Measurements from ENCODE around the gene GADD45G.

The GADD45G gene

GRCh38 chr9:89577363-89577762 is 27.4 kb upstream of the GADD45G start:
- TF ChIP-seq, protein P1, sequence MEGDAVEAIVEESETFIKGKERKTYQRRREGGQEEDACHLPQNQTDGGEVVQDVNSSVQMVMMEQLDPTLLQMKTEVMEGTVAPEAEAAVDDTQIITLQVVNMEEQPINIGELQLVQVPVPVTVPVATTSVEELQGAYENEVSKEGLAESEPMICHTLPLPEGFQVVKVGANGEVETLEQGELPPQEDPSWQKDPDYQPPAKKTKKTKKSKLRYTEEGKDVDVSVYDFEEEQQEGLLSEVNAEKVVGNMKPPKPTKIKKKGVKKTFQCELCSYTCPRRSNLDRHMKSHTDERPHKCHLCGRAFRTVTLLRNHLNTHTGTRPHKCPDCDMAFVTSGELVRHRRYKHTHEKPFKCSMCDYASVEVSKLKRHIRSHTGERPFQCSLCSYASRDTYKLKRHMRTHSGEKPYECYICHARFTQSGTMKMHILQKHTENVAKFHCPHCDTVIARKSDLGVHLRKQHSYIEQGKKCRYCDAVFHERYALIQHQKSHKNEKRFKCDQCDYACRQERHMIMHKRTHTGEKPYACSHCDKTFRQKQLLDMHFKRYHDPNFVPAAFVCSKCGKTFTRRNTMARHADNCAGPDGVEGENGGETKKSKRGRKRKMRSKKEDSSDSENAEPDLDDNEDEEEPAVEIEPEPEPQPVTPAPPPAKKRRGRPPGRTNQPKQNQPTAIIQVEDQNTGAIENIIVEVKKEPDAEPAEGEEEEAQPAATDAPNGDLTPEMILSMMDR (IDR thresholded peaks at IDR 0.05; ENCODE audit: low read depth, low read length, missing control alignments), result no peak
- no peak overlapping the region for H3K4me3 ChIP-seq (ENCODE audit: low read depth, low read length)
- in situ Hi-C loops (cut with HindIII; ENCODE audit: low sequenced_read_pairs), result loop anchor here (10.0 kb wide), 1 partner anchor 807 kb away; no protein-coding TSS in a partner anchor
- no peak for DNase-seq (ENCODE audit: low read depth)

DNA sequence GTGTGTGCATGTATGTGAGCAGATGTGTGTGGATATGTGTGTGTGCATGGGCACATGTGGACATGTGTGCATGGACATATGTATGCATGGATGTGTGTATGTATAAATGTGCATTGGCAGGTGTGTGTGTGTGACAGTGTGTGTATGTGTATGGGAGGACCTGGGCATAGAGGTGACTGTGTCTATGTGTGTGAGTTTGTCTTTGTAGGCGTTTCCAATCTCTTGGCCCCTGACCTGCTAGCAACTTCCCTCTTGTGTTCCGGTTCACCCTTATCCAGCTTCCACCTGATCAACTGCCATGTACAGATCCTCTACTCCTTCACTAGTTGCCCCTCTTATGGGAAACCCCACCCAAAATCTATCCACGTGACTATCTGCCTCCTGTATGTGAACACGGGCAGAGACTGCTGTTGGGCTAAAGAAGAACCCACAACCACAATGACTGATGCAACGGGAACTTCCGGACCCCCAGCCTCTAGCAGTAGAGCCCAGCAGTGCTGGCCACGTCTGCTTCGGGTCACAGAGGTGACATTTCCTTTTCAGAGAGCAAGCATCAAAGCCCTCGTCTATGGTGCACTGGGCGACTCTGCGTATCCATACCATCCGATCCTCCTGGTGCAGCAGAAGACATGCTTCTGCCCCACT is 24.9 kb upstream of the GADD45G start:
- H3K4me3 ChIP-seq (ENCODE audit: low read depth, low read length), result no peak overlapping the region
- TF ChIP-seq, protein P1 (IDR thresholded peaks at IDR 0.05; ENCODE audit: low read depth, low read length, missing control alignments), result no peak
- in situ Hi-C loops (cut with HindIII; ENCODE audit: low sequenced_read_pairs), result loop anchor here (10.0 kb wide), 1 partner anchor 805 kb away; no protein-coding TSS in a partner anchor
- no peak for DNase-seq (ENCODE audit: low read depth)

- no peak overlapping the region for H3K4me3 ChIP-seq (ENCODE audit: low read depth, low read length)
- no peak for DNase-seq (ENCODE audit: low read depth)
- in situ Hi-C loops (cut with HindIII; ENCODE audit: low sequenced_read_pairs), result no loop called here
- TF ChIP-seq, protein P1 (IDR thresholded peaks at IDR 0.05; ENCODE audit: low read depth, low read length, missing control alignments), result no peak
These were observed 18.5 kb upstream of the GADD45G start for GRCh38 chr9:89586311-89586710.

DNA sequence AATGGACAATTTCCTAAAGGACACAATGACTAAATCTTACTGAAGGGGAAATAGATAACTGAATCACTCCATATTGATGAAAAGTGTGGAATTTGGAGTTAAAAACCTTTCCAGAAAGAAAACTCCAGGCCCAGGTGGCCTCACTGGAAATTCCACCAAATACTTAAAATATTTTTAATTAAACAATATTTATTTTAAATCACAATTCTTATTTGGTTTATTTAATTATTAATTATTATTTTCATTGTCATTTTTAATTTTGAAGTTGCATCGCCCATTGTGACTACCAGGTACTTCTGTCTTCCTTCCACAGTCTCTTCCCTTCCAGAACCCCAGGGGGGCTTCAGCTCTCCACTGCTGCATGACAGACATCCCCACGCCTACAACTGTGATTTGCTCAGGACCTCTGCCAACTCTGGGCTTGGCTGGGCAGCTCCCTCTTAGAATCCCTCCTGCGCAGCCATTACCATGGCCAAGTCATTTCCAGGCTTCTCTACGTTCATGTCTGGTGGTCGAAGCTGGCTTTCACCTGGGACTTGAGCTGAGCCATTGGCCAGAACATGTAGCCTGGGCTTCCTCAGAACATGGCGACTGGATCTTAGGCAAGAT is 16.4 kb upstream of the GADD45G start:
- no peak overlapping the region for H3K4me3 ChIP-seq (ENCODE audit: low read depth, low read length)
- DNase-seq (ENCODE audit: low read depth), result no peak
- in situ Hi-C loops (cut with HindIII; ENCODE audit: low sequenced_read_pairs), result no loop called here
- TF ChIP-seq, protein P1 (IDR thresholded peaks at IDR 0.05; ENCODE audit: low read depth, low read length, missing control alignments), result no peak

DNA sequence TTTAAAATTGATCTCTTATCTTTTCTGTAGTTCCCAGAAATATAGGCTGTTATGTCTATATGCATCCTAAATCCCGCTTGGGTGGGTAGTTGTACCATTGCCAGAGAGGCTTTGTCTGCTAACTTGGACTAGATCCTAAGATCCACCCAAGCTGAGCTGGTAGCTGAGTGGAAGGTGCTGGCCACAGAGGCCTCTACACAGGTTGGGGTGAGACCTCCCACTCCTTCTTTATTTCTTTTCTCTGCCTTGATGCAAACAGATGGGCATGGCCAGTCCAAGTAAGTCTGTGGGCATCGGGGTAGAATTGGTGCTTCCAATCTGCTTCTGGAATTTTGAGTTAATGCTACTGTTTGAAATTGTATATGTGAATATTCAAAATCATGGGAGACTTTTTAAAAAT is 14.4 kb upstream of the GADD45G start:
- DNase-seq (ENCODE audit: low read depth), result no peak
- H3K4me3 ChIP-seq (ENCODE audit: low read depth, low read length), result no peak overlapping the region
- in situ Hi-C loops (cut with HindIII; ENCODE audit: low sequenced_read_pairs), result no loop called here
- TF ChIP-seq, protein P1 (IDR thresholded peaks at IDR 0.05; ENCODE audit: low read depth, low read length, missing control alignments), result no peak

DNA sequence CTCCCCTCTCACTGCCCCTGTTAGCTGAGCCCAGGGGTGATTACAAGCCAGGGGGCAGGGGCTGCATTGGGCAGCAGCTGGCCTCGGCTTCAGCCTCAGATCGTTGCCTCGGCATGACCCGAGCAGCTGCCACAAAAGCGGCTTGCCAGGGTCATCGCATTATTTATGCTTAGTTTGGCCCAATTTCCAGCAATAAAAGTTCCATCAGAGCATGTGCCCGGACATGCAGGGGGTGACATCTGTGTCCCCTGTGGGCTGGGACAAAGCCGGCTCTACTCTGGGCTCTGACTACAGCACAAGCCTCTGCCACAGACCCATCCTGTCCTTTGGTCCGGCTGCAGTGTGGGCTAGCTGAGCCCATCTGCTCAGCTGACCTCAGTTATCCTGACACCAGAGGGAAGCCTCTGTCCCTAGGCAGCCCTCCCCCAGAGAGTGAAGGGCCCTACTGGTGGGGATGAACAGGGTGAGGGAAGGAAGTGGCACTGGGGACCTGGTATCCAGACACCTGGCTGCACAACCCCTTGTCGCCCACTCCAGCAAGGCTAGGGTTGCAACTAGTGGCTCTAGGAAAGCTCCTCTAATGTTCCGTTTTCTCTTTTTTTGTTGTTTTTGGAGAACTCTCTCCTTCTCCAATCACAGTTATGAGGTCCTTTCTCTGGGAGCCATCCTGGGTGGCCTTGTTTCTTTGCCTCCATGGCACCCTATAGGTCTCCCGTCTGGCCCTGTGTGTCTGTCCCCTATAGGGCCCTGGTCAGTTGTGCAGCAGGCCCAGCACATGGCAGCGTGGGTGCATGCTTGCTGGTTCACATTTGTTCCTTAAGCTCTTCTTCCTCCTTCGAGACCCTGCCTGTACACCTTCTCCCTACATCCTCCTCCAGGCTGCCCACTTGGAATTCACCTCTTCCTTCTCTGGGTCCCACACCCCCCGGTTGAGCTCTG is 13.3 kb upstream of the GADD45G start:
- TF ChIP-seq, protein P1 (IDR thresholded peaks at IDR 0.05; ENCODE audit: low read depth, low read length, missing control alignments), result no peak
- no peak overlapping the region for H3K4me3 ChIP-seq (ENCODE audit: low read depth, low read length)
- DNase-seq (ENCODE audit: low read depth), result no peak
- in situ Hi-C loops (cut with HindIII; ENCODE audit: low sequenced_read_pairs), result no loop called here
